ENCODE measurements around the gene LTA. TPM values are rescaled to one million over a fixed set of nuclear protein-coding genes. Genes with fewer than 3 reads are reported as not detected.

Gene LTA
- total RNA-seq, 1 experiment from 2014 or later = not detected

DNA sequence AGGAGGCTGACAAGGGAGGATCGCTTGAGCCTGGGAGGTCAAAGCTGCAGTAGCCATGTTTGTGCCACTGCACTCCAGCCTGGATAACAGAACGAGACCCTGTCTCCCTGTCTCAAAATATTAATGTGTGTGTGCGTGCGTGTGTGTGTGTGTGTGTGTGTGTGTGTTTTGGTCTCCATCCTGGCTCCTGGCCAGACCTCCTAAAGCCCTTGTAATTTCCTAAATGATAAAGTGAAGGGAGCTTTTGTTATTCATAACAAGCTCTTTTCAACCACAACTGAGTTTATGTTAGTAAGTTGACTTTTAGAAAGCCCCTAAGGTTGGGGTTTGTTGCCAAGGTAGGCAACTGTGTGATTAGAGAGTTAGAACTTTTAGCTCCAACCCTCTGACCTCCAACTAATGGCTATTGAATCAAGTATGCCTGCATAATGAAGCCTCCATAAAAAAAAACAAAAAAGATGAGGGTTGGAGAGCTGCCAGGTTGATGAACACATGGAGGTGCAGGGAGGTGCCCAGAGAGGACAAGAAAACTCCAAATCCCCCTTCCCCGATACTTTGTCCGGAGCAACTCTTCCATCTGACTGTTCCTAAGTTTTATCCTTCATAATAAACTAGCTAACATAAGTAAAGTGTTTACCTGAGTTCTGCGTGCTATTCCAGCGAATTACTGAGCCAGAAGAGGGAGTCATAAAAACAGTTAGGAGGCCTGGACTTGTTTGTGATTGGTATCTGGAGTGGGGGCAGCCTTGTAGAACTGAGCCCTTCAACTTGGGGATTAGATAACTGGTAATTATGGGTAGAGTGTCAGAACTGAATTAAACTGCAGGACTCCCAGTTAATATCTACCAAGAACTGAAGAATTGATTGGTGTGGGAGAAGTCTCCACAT, 37.7 kb downstream of the LTA start:
- Histone ChIP-seq H3K14ac (ENCODE audit: insufficient read depth, low read length) (no peak overlapping the region), H3K4me1 (ENCODE audit: insufficient read depth, low read length) (peaks cover under 1% of the 10 kb centered on the region; the same call in 1 of the 2 replicates), H3T11ph (ENCODE audit: low read length) (no peak overlapping the region), H2BK15ac (ENCODE audit: low read depth, low read length) (no peak overlapping the region), H3K56ac (ENCODE audit: insufficient read length, low read depth, low read length) (no peak overlapping the region), H3K23me2 (ENCODE audit: insufficient read length, low read depth, low read length, poor library complexity, severe bottlenecking) (no peaks in the 10 kb centered on the region), H3K9me3 (ENCODE audit: control insufficient read depth, low read depth, low read length) (no peaks in the 10 kb centered on the region), H2BK5ac (ENCODE audit: insufficient read length, low read length) (no peak overlapping the region), H2BK12ac (ENCODE audit: insufficient read length, low read depth, low read length) (no peak overlapping the region), H3K27me3 (ENCODE audit: insufficient read depth, low read length) (no peaks in the 10 kb centered on the region), H2AFZ (ENCODE audit: low read length) (no peak overlapping the region), H2BK120ac (ENCODE audit: low read depth, low read length, poor library complexity, severe bottlenecking) (no peak overlapping the region), H3K9ac (ENCODE audit: extremely low read depth, insufficient read length, low read length) (no peak overlapping the region), H4K5ac (ENCODE audit: insufficient read length, low read depth, low read length) (no peak overlapping the region), H3K79me1 (ENCODE audit: insufficient read depth, low read depth, low read length, poor library complexity, severe bottlenecking) (no peaks in the 10 kb centered on the region), H3K4ac (ENCODE audit: low read depth, low read length) (no peak overlapping the region), H3K23ac (ENCODE audit: insufficient read length, low read depth, low read length) (no peak overlapping the region), H2BK20ac (ENCODE audit: low read depth, low read length, poor library complexity, severe bottlenecking) (no peak overlapping the region), H4K91ac (ENCODE audit: insufficient read length, low read depth, low read length) (no peak overlapping the region), H3K79me2 (ENCODE audit: insufficient read depth, low read length) (no peaks in the 10 kb centered on the region), H3K18ac (ENCODE audit: insufficient read length, low read depth, low read length) (no peak overlapping the region), H3K4me2 (ENCODE audit: insufficient read depth, insufficient read length, low read length) (no peak overlapping the region), H2AK5ac (ENCODE audit: insufficient read length, low read length) (no peak overlapping the region), H4K20me1 (ENCODE audit: control insufficient read depth, insufficient read depth, insufficient read length) (no peaks in the 10 kb centered on the region), H4K8ac (replicated peaks; ENCODE audit: insufficient read length, low read depth, low read length) (no peak overlapping the region), H3K27ac (ENCODE audit: insufficient read length, low read depth, low read length) (no peak overlapping the region)
- TF ChIP-seq, protein P1, sequence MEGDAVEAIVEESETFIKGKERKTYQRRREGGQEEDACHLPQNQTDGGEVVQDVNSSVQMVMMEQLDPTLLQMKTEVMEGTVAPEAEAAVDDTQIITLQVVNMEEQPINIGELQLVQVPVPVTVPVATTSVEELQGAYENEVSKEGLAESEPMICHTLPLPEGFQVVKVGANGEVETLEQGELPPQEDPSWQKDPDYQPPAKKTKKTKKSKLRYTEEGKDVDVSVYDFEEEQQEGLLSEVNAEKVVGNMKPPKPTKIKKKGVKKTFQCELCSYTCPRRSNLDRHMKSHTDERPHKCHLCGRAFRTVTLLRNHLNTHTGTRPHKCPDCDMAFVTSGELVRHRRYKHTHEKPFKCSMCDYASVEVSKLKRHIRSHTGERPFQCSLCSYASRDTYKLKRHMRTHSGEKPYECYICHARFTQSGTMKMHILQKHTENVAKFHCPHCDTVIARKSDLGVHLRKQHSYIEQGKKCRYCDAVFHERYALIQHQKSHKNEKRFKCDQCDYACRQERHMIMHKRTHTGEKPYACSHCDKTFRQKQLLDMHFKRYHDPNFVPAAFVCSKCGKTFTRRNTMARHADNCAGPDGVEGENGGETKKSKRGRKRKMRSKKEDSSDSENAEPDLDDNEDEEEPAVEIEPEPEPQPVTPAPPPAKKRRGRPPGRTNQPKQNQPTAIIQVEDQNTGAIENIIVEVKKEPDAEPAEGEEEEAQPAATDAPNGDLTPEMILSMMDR (conservative IDR thresholded peaks at IDR 0.05) = no peak
- Mint-ChIP-seq H3K27me3 (ENCODE audit: low read depth) (no peaks in the 10 kb centered on the region), H3K27ac (no peak overlapping the region), H3K9me3 (no peaks in the 10 kb centered on the region), H3K36me3 (ENCODE audit: insufficient read depth in 1 of 3, low read depth in 3 of 3) (no peaks in the 10 kb centered on the region), H3K4me1 (peaks cover 6 to 11% of the 10 kb centered on the region in 2 experiments), H3K4me3 (no peak overlapping the region; a peak in 1 of 5 replicates)
- no peak for DNase-seq
- WGBS (ENCODE audit: extremely low coverage, insufficient read length, low lambda C conversion rate) = no CpG with 5 or more reads among the region's 8 CpGs

Data from H9 (cell line).